ENCODE data around the gene TIMP3.

- TF ChIP-seq CTCF (optimal IDR thresholded peaks at IDR 0.05 in 1 of 3, IDR thresholded peaks at IDR 0.05 in 1 of 3, conservative IDR thresholded peaks at IDR 0.05 in 1 of 3; ENCODE audit: extremely low read depth in 1 of 3, insufficient read depth in 2 of 3, low read length in 3 of 3): no peak
- no peak for TF ChIP-seq EZH2 (IDR thresholded peaks at IDR 0.05; ENCODE audit: low read length)
Observed at GRCh38 chr22:32862936-32863661, 61.6 kb downstream of the TIMP3 start.
